CD14-positive monocyte (primary cell): ENCODE results near the gene LAMP2. TPM values are rescaled to one million over a fixed set of nuclear protein-coding genes. Genes with fewer than 3 reads are reported as not detected.

Experiments
- DNase-seq, 3 donors: peaks; one replicate each; pipeline ENCODE4 v3.0.0-alpha.2; 2011 to 2022
- H2AFZ ChIP-seq: 2 replicates; pipeline ENCODE4 v1.6.0; 2012; ENCODE audit warnings: mild to moderate bottlenecking, low read depth, low read length, inconsistent platforms; ENCODE audit not compliant: insufficient read depth, poor library complexity, severe bottlenecking
- H3K27ac ChIP-seq, 2 donors: 1 replicate in 1 of 2; 2 replicates in 1 of 2; pipeline ENCODE4 v1.5.1; 2012 to 2013; ENCODE audit warnings: low read length in 2 of 2, control low read depth in 1 of 2, inconsistent platforms in 1 of 2, low read depth in 1 of 2, mild to moderate bottlenecking in 1 of 2
- H3K27me3 ChIP-seq, 2 donors: one replicate each; pipeline versions ENCODE4 v1.6.0 to v1.6.1; 2011 to 2013; ENCODE audit warnings: low read length in 2 of 2; ENCODE audit not compliant: control insufficient read depth in 2 of 2, insufficient read depth in 2 of 2
- H3K36me3 ChIP-seq, 2 donors: replicated peaks in 1 of 2; 1 replicate in 1 of 2; 2 replicates in 1 of 2; pipeline versions ENCODE4 v1.5.1 to v1.6.1; 2012 to 2013; ENCODE audit warnings: low read length in 2 of 2, control low read depth in 1 of 2, inconsistent platforms in 1 of 2, mild to moderate bottlenecking in 1 of 2; ENCODE audit not compliant: insufficient read depth in 2 of 2, control insufficient read depth in 1 of 2
- H3K4me1 ChIP-seq, 2 donors: 1 replicate in 1 of 2; 2 replicates in 1 of 2; pipeline versions ENCODE4 v1.5.1 to v1.6.1; 2012 to 2013; ENCODE audit warnings: low read length in 2 of 2, control low read depth in 1 of 2, inconsistent platforms in 1 of 2, mild to moderate bottlenecking in 1 of 2, moderate library complexity in 1 of 2; ENCODE audit not compliant: insufficient read depth in 2 of 2, control insufficient read depth in 1 of 2
- H3K4me2 ChIP-seq: replicated peaks from 2 replicates; pipeline ENCODE3; 2012; ENCODE audit warnings: low read length, moderate library complexity, mild to moderate bottlenecking; ENCODE audit not compliant: poor library complexity, severe bottlenecking; ENCODE audit errors: extremely low read depth
- H3K4me3 ChIP-seq, 3 experiments: fragments of 200-600 bp in 1 of 3; sonication (generic) in 1 of 3; replicated peaks in 1 of 3; 1 replicate in 2 of 3; 2 replicates in 1 of 3; pipeline ENCODE4 v1.5.1; 2011 to 2013; ENCODE audit warnings: low read length in 3 of 3, mild to moderate bottlenecking in 3 of 3, control low read depth in 2 of 3, low read depth in 2 of 3, inconsistent platforms in 1 of 3, moderate library complexity in 1 of 3
- H3K79me2 ChIP-seq: 2 replicates; pipeline ENCODE4 v1.6.0; 2012; ENCODE audit warnings: mild to moderate bottlenecking, control low read depth, inconsistent platforms, low read length, moderate library complexity; ENCODE audit not compliant: insufficient read depth
- H3K9ac ChIP-seq: 2 replicates; pipeline ENCODE4 v1.6.0; 2017; ENCODE audit warnings: low read length, mild to moderate bottlenecking; ENCODE audit not compliant: insufficient read depth, poor library complexity, severe bottlenecking
- H3K9me3 ChIP-seq, 2 donors: replicated peaks in 1 of 2; 1 replicate in 1 of 2; 2 replicates in 1 of 2; pipeline versions ENCODE4 v1.5.1 to v1.6.1; 2012 to 2013; ENCODE audit warnings: low read length in 2 of 2, control low read depth in 1 of 2; ENCODE audit not compliant: control insufficient read depth in 1 of 2, insufficient read depth in 1 of 2
- H4K20me1 ChIP-seq: 2 replicates; pipeline ENCODE4 v1.6.0; 2012; ENCODE audit warnings: mild to moderate bottlenecking, low read length, control low read depth, moderate library complexity; ENCODE audit not compliant: insufficient read depth
- H3K27ac Mint-ChIP-seq, 7 donors: one replicate each; pipeline ENCODE4 v1.8.0; 2020; ENCODE audit warnings: mild to moderate bottlenecking in 7 of 7, mixed read lengths in 7 of 7, moderate library complexity in 6 of 7, inconsistent platforms in 2 of 7
- H3K27me3 Mint-ChIP-seq, 3 donors: one replicate each; pipeline ENCODE4 v1.8.0; 2021 to 2022; ENCODE audit warnings: low read depth in 3 of 3, mild to moderate bottlenecking in 3 of 3, mixed read lengths in 3 of 3, moderate library complexity in 3 of 3, inconsistent platforms in 1 of 3
- H3K36me3 Mint-ChIP-seq, 2 donors: one replicate each; pipeline ENCODE4 v1.8.0; 2020; ENCODE audit warnings: mixed read lengths in 2 of 2, inconsistent platforms in 1 of 2, mild to moderate bottlenecking in 1 of 2
- H3K4me1 Mint-ChIP-seq: one replicate; pipeline ENCODE4 v1.8.0; 2020; ENCODE audit warnings: mild to moderate bottlenecking, mixed read lengths
- H3K4me3 Mint-ChIP-seq, 2 donors: one replicate each; pipeline ENCODE4 v1.8.0; 2020; ENCODE audit warnings: mild to moderate bottlenecking in 2 of 2, mixed read lengths in 2 of 2, moderate library complexity in 1 of 2
- H3K9me3 Mint-ChIP-seq, 7 donors: one replicate each; pipeline ENCODE4 v1.8.0; 2020 to 2022; ENCODE audit warnings: mixed read lengths in 7 of 7, mild to moderate bottlenecking in 6 of 7, moderate library complexity in 6 of 7, inconsistent platforms in 2 of 7
- CTCF ChIP-seq: fragments of 200-600 bp; IDR thresholded peaks from one replicate; pipeline ENCODE4 v1.8.0; 2022; ENCODE audit warnings: antibody characterized with exemption, mild to moderate bottlenecking
- WGBS: methylation state at CpG from one replicate; pipeline ENCODE4 v1.1.5; 2013; ENCODE audit warnings: missing lambda C conversion rate; ENCODE audit not compliant: insufficient coverage; 5-methylcytosine and 5-hydroxymethylcytosine counted together
- intact Hi-C, 2 donors: fragments of 100-400 bp; cut with micrococcal nuclease; formaldehyde crosslinking; loops; one replicate each; pipeline versions ENCODE4 v1.15.0 to v1.15.1; 2023
- polyA plus RNA-seq, 3 donors: library from polyadenylated mRNA; depleted of rRNA in 1 of 3; unstranded in 2 of 3; stranded (reverse) in 1 of 3; fragments of 300-500 nt in 2 of 3; fragments of >200 nt in 1 of 3; fragmentation: Illumina TruSeq in 2 of 3; gene quantifications; 1 replicate in 2 of 3; 2 replicates in 1 of 3; pipeline ENCODE4 v1.2.3, GENCODE V29; 2012 to 2021

Gene LAMP2
- polyA plus RNA-seq, 3 donors, result 75.8 to 381 (median 330) TPM

- Histone ChIP-seq H3K79me2 (peaks cover 56% of the 10 kb centered on the region), H3K9ac (peak overlapping the region; percentile 85), H3K4me2 (peak overlapping the region; percentile 80), H3K9me3 (no peaks in the 10 kb centered on the region), H3K4me1 (peaks cover 33 to 39% of the 10 kb centered on the region in 2 donors), H4K20me1 (peaks cover 10% of the 10 kb centered on the region), H3K36me3 (no peaks in the 10 kb centered on the region), H3K27me3 (no peaks in the 10 kb centered on the region), H3K27ac (peak overlapping the region; percentile 91 to 97), H3K4me3 (peak overlapping the region; percentile 47 to 89 (median 88)), H2AFZ (peak overlapping the region; percentile 51)
- peaks cover 0 to 8% (median 0%) of the 10 kb centered on the region in 3 donors for H3K27me3 Mint-ChIP-seq
- 0% methylated on average over 2 of the region's 2 CpGs for WGBS
- H3K9me3 Mint-ChIP-seq, result peaks cover 0 to 6% (median 3%) of the 10 kb centered on the region in 7 donors
- no peak for DNase-seq
- TF ChIP-seq CTCF, result no peak
- intact Hi-C loops, result loop anchor here in 1 of 2 donors (10.0 kb wide), 1 partner anchor 164 kb away; no protein-coding TSS in a partner anchor
- peak overlapping the region; percentile 93 to 99 (median 95) for H3K27ac Mint-ChIP-seq
- H3K4me1 Mint-ChIP-seq, result peaks cover 35% of the 10 kb centered on the region
- peak overlapping the region; percentile 95 to 97 for H3K4me3 Mint-ChIP-seq
- no peaks in the 10 kb centered on the region for H3K36me3 Mint-ChIP-seq
These were observed 644 bp downstream of the LAMP2 start for GRCh38 chrX:120468479-120468824.

DNA sequence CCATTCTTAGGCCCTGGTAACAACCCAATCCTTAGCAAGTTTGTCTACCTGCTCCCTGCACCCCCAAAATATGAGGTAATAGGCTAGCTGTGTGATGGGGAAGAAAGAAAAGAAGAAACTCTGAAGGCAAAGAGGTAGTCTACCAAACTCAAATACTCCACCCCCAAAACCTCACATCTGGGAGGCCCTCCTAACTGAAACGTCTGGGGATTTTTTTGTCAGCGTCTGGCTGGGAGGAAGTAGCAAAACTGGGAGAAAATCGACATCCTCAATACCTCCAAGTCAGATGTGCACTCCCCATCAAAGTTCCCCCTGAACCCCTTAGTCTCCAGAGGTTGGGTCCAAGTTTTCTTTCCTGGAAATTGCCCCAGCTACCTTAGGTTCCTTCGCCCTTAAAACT, 1.0 kb downstream of the LAMP2 start:
- Histone ChIP-seq H3K27me3 (no peaks in the 10 kb centered on the region), H4K20me1 (peaks cover 10% of the 10 kb centered on the region), H3K27ac (peak overlapping the region; percentile 91 to 97), H3K4me1 (peaks cover 36 to 43% of the 10 kb centered on the region in 2 donors), H3K79me2 (peaks cover 60% of the 10 kb centered on the region), H3K36me3 (no peaks in the 10 kb centered on the region), H3K4me3 (peak overlapping the region; percentile 47 to 89 (median 88)), H3K9me3 (no peaks in the 10 kb centered on the region), H3K9ac (peak overlapping the region; percentile 85), H2AFZ (no peak overlapping the region), H3K4me2 (peak overlapping the region; percentile 80)
- H3K9me3 Mint-ChIP-seq, result peaks cover 0 to 6% (median 3%) of the 10 kb centered on the region in 7 donors
- TF ChIP-seq CTCF, result no peak
- peak overlapping the region; percentile 93 to 99 (median 95) for H3K27ac Mint-ChIP-seq
- peaks cover 0 to 8% (median 0%) of the 10 kb centered on the region in 3 donors for H3K27me3 Mint-ChIP-seq
- peak in 2 of 3 donors; percentile 20 to 31 for DNase-seq
- WGBS, result 0% methylated on average over 1 of the region's 4 CpGs
- H3K4me3 Mint-ChIP-seq, result peak overlapping the region; percentile 95 to 97
- intact Hi-C loops, result loop anchor here in 1 of 2 donors (10.0 kb wide), 1 partner anchor 163 kb away; no protein-coding TSS in a partner anchor
- peaks cover 38% of the 10 kb centered on the region for H3K4me1 Mint-ChIP-seq
- H3K36me3 Mint-ChIP-seq, result no peaks in the 10 kb centered on the region
